BLaER1 (cell line): Measurements from ENCODE around the gene GPX5.

ENCODE experiments used
- H3K27ac ChIP-seq: shearing (Covaris generic); formaldehyde crosslinking; 2 replicates; pipeline ENCODE4 v1.8.1; 2022
- H3K27me3 ChIP-seq: shearing (Covaris generic); formaldehyde crosslinking; 2 replicates; pipeline ENCODE4 v1.8.1; 2022
- H3K36me3 ChIP-seq: shearing (Covaris generic); formaldehyde crosslinking; 2 replicates; pipeline ENCODE4 v1.8.1; 2022
- H3K4me1 ChIP-seq: shearing (Covaris generic); formaldehyde crosslinking; 2 replicates; pipeline ENCODE4 v1.8.1; 2022
- H3K4me2 ChIP-seq: shearing (Covaris generic); formaldehyde crosslinking; 2 replicates; pipeline ENCODE4 v1.8.1; 2022
- H3K4me3 ChIP-seq: shearing (Covaris generic); formaldehyde crosslinking; 2 replicates; pipeline ENCODE4 v1.8.1; 2022
- H3K9ac ChIP-seq: shearing (Covaris generic); formaldehyde crosslinking; 2 replicates; pipeline ENCODE4 v1.8.1; 2022
- H3K9me3 ChIP-seq: shearing (Covaris generic); formaldehyde crosslinking; 2 replicates; pipeline ENCODE4 v1.8.1; 2022
- H4K20me1 ChIP-seq: shearing (Covaris generic); formaldehyde crosslinking; 2 replicates; pipeline ENCODE4 v1.8.1; 2022
- Cebpa-rat ChIP-seq: shearing (Covaris generic); IDR thresholded peaks from 2 replicates; pipeline ENCODE4 v1.8.1; 2022

Gene GPX5

GRCh38 chr6:28583463-28583862 is 57.8 kb downstream of the GPX5 start:
- Histone ChIP-seq H3K27ac (no peak overlapping the region), H4K20me1 (no peaks in the 10 kb centered on the region), H3K9me3 (peaks cover 16% of the 10 kb centered on the region), H3K36me3 (no peaks in the 10 kb centered on the region), H3K9ac (no peak overlapping the region), H3K4me1 (peaks cover 8% of the 10 kb centered on the region), H3K4me3 (no peak overlapping the region), H3K4me2 (no peak overlapping the region), H3K27me3 (peaks cover 25% of the 10 kb centered on the region)
- TF ChIP-seq Cebpa-rat, result no peak
